GM12891 (cell line): ENCODE results near the gene DYNC1I1.

Source experiments
- POLR2A ChIP-seq: IDR thresholded peaks from 2 replicates; pipeline ENCODE4 v1.6.1; 2011; ENCODE audit warnings: low read depth, low read length, control low read depth
- POLR2AphosphoS5 ChIP-seq: IDR thresholded peaks from 2 replicates; pipeline ENCODE4 v1.6.1; 2011; ENCODE audit warnings: low read depth, low read length, control low read depth
- TAF1 ChIP-seq: IDR thresholded peaks from 2 replicates; pipeline ENCODE4 v1.6.1; 2011; ENCODE audit warnings: low read depth, low read length, control low read depth

DNA sequence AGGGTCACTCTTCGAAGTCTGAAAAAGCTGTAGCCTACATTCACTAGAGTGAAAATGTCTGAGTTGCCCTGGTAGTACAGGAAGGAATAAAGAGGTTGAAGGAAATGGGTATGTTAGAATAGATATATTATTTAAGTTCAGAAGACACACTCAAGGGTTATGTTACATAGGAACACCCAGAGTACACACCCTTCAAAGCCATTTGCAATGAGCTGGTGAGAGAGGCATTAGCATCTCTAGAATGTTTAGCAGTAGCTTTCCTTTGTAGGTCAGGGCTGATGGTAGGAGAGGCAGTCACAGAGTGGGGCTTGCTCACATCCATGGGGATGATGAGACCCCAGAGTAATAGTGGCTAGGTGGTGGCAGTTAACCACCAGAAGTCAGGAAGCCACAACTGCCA, 328.4 kb downstream of the DYNC1I1 start:
- TF ChIP-seq POLR2AphosphoS5 (no peak), TAF1 (no peak), POLR2A (no peak)
